HG03139 (cell line): Measurements from ENCODE around the gene SPINK1.
A peak's percentile ranks its signal among the peaks of the same experiment; 100 is the strongest.
"Not testable (repeated sequence)": the region's sequence is repeated elsewhere in the genome, so short reads cannot be mapped to it uniquely, and the experiment has no call there.

ENCODE experiments used
- ATAC-seq: cut with Tn5 transposase; IDR thresholded peaks from one replicate; pipeline ENCODE4 v1.9.1; 2021; ENCODE audit not compliant: unreplicated experiment

SPINK1 gene

GRCh38 chr5:147831465-147831864 is at the start of gene SPINK1:
Gene SPINK1, minus strand, starts transcription at chr5:147831671. Its CDS starts 94 bp downstream, at chr5:147831577.
- no peak for ATAC-seq

- ATAC-seq = no peak
These were observed 49.0 kb upstream of the SPINK1 start for GRCh38 chr5:147880487-147880886.

GRCh38 chr5:147879784-147880183 is 48.3 kb upstream of the SPINK1 start:
- ATAC-seq = no peak

- ATAC-seq = no peak
These were observed 46.7 kb upstream of the SPINK1 start, which contains the start of gene SCGB3A2 for GRCh38 chr5:147878066-147878759. Gene SCGB3A2, plus strand, starts transcription at chr5:147878711. Its CDS starts 93 bp downstream, at chr5:147878804.

- no peak for ATAC-seq
These were observed 45.2 kb upstream of the SPINK1 start for GRCh38 chr5:147876626-147877025.

- ATAC-seq = no peak
These were observed 44.7 kb upstream of the SPINK1 start for GRCh38 chr5:147876141-147876540.

GRCh38 chr5:147874910-147875367 is 43.5 kb upstream of the SPINK1 start:
- no peak for ATAC-seq

- ATAC-seq = not testable (repeated sequence)
These were observed 42.8 kb upstream of the SPINK1 start for GRCh38 chr5:147874118-147874875.

GRCh38 chr5:147872744-147873435 is 41.4 kb upstream of the SPINK1 start:
- ATAC-seq = not testable (repeated sequence)

GRCh38 chr5:147871980-147872549 is 40.6 kb upstream of the SPINK1 start:
- ATAC-seq = not testable (repeated sequence)

- ATAC-seq = not testable (repeated sequence)
These were observed 38.4 kb upstream of the SPINK1 start for GRCh38 chr5:147869892-147870291.

- ATAC-seq = no peak
These were observed 37.6 kb upstream of the SPINK1 start for GRCh38 chr5:147869112-147869511.

GRCh38 chr5:147863454-147864158 is 32.1 kb upstream of the SPINK1 start:
- no peak for ATAC-seq

- no peak for ATAC-seq
These were observed 29.2 kb upstream of the SPINK1 start for GRCh38 chr5:147860641-147861025.

- no peak for ATAC-seq
These were observed 28.6 kb upstream of the SPINK1 start for GRCh38 chr5:147859962-147860640.

- no peak for ATAC-seq
These were observed 27.1 kb upstream of the SPINK1 start for GRCh38 chr5:147858565-147858964.

GRCh38 chr5:147857302-147858129 is 26.0 kb upstream of the SPINK1 start:
- peak; percentile 76 for ATAC-seq

- ATAC-seq = no peak
These were observed 25.3 kb upstream of the SPINK1 start for GRCh38 chr5:147856801-147857200.

- no peak for ATAC-seq
These were observed 24.3 kb upstream of the SPINK1 start for GRCh38 chr5:147855774-147856069.
